Lung (tissue), 12 donors: Measurements from ENCODE around the gene ABCC4. TPM values are rescaled to one million over a fixed set of nuclear protein-coding genes. Genes with fewer than 3 reads are reported as not detected.
"Not testable (repeated sequence)": the region's sequence is repeated elsewhere in the genome, so short reads cannot be mapped to it uniquely, and the experiment has no call there.

ENCODE experiments used
- ATAC-seq: fragments of 200-7000 bp; cut with Tn5 transposase; one replicate; pipeline ENCODE4 v1.9.1; 2020; ENCODE audit warnings: moderate number of reproducible peaks; ENCODE audit not compliant: insufficient read depth, low FRiP score
- DNase-seq, 3 donors: peaks; one replicate each; pipeline ENCODE4 v3.0.0-alpha.2; 2013 to 2017
- H3K27ac ChIP-seq, 2 donors: one replicate each; pipeline ENCODE4 v1.5.1; 2013; ENCODE audit warnings: mild to moderate bottlenecking in 2 of 2, moderate library complexity in 2 of 2, control low read depth in 1 of 2, inconsistent platforms in 1 of 2, low read depth in 1 of 2, low read length in 1 of 2
- H3K27me3 ChIP-seq, 3 donors: one replicate each; pipeline ENCODE4 v1.5.1; 2013; ENCODE audit warnings: low read length in 2 of 3; ENCODE audit not compliant: control insufficient read depth in 3 of 3, insufficient read depth in 3 of 3
- H3K36me3 ChIP-seq, 4 donors: one replicate each; pipeline ENCODE4 v1.5.1; 2013; ENCODE audit warnings: low read length in 4 of 4, mild to moderate bottlenecking in 1 of 4, moderate library complexity in 1 of 4; ENCODE audit not compliant: control insufficient read depth in 4 of 4, insufficient read depth in 4 of 4
- H3K4me1 ChIP-seq, 5 donors: one replicate each; pipeline ENCODE4 v1.5.1; 2013; ENCODE audit warnings: low read length in 5 of 5, mild to moderate bottlenecking in 2 of 5, moderate library complexity in 1 of 5; ENCODE audit not compliant: control insufficient read depth in 5 of 5, insufficient read depth in 5 of 5
- H3K4me3 ChIP-seq: one replicate; pipeline ENCODE4 v1.5.1; 2013; ENCODE audit warnings: mild to moderate bottlenecking, control low read depth, moderate library complexity
- H3K9ac ChIP-seq, 2 donors: one replicate each; pipeline ENCODE4 v1.5.1; 2013; ENCODE audit warnings: low read length in 2 of 2, control low read depth in 1 of 2; ENCODE audit not compliant: insufficient read depth in 1 of 2
- H3K9me3 ChIP-seq, 4 donors: one replicate each; pipeline ENCODE4 v1.5.1; 2013; ENCODE audit warnings: low read length in 3 of 4, mild to moderate bottlenecking in 1 of 4, moderate library complexity in 1 of 4; ENCODE audit not compliant: control insufficient read depth in 4 of 4, insufficient read depth in 3 of 4
- WGBS, 2 donors: extraction: QIAGEN DNeasy Blood & Tissue Kit; methylation state at CpG; one replicate each; pipeline ENCODE4 v1.1.7; 2013; 5-methylcytosine and 5-hydroxymethylcytosine counted together
- polyA plus RNA-seq, 2 donors: library from polyadenylated mRNA; stranded (reverse); fragments of 200-250 nt; gene quantifications; one replicate each; pipeline ENCODE4 v1.2.1, GENCODE V29; 2013
- total RNA-seq, 2 donors: library from RNA; depleted of rRNA in 1 of 2; stranded (reverse); fragments of >200 nt in 1 of 2; gene quantifications; one replicate each; pipeline ENCODE4 v1.2.1, GENCODE V29; 2014 to 2021
- TF ChIP-seq, protein P1 (sequence below): IDR thresholded peaks from 2 replicates; pipeline ENCODE4 v1.5.1; 2012; ENCODE audit warnings: mild to moderate bottlenecking; ENCODE audit errors: control extremely low read depth, extremely low read depth
- donor health status: control.
- donor health status: control.
- donor health status: Bipolar disorder and iron deficiency.
- donor health status: healthy.
- donor health status: DM: yes; HTN: yes; CAD: no.

The ABCC4 gene
- total and polyA plus RNA-seq, 4 donors, result 7.1 to 38.7 (median 20.6) TPM

DNA sequence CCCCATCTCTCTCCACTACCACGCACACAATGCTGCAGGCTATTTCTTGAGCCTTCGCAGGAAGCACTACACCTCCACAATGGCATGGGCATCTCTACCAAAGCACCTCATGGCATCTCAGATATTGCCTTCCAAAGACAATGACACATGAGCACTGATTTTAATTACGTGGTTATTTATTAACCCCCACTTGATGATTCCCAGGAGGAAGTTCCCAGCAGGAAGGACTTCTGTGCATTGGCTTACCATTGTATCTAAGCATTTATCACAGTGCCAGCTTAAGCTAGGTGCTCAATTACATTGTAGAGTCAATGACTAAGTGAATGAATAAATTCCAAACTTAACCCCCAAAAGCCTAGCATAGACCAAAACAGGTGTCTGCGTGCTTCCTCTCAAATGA, 101.4 kb downstream of the ABCC4 start:
- Histone ChIP-seq H3K27me3 (no peaks in the 10 kb centered on the region), H3K4me3 (no peak overlapping the region), H3K9ac (no peak overlapping the region), H3K27ac (no peak overlapping the region), H3K36me3 (peaks cover 0 to 9% (median 2%) of the 10 kb centered on the region in 4 donors), H3K4me1 (peaks cover 0 to 5% (median 0%) of the 10 kb centered on the region in 5 donors), H3K9me3 (no peaks in the 10 kb centered on the region)
- TF ChIP-seq, protein P1, sequence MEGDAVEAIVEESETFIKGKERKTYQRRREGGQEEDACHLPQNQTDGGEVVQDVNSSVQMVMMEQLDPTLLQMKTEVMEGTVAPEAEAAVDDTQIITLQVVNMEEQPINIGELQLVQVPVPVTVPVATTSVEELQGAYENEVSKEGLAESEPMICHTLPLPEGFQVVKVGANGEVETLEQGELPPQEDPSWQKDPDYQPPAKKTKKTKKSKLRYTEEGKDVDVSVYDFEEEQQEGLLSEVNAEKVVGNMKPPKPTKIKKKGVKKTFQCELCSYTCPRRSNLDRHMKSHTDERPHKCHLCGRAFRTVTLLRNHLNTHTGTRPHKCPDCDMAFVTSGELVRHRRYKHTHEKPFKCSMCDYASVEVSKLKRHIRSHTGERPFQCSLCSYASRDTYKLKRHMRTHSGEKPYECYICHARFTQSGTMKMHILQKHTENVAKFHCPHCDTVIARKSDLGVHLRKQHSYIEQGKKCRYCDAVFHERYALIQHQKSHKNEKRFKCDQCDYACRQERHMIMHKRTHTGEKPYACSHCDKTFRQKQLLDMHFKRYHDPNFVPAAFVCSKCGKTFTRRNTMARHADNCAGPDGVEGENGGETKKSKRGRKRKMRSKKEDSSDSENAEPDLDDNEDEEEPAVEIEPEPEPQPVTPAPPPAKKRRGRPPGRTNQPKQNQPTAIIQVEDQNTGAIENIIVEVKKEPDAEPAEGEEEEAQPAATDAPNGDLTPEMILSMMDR, result no peak
- DNase-seq, result no peak
- no peak for ATAC-seq
- 92 to 95% methylated on average over 4 of the region's 4 CpGs for WGBS, 2 donors

DNA sequence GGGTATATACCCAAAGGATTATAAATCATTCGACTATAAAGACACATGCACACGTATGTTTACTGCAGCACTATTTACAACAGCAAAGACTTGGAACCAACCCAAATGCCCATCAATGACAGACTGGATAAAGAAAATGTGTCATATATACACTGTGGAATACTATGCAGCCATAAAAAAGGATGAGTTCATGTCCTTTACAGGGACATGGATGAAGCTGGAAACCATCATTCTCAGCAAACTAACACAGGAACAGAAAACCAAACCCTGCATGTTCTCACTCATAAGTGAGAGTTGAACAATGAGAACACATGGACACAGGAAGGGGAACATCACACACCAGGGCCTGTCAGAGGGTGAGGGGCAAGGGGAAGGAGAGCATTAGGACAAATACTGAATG, 102.6 kb downstream of the ABCC4 start:
- WGBS, 2 donors, result 85 to 95% methylated on average over 2 of the region's 2 CpGs
- H3K36me3 ChIP-seq, H3K9ac ChIP-seq, H3K4me3 ChIP-seq, DNase-seq, H3K27ac ChIP-seq, ATAC-seq, H3K9me3 ChIP-seq, H3K27me3 ChIP-seq: not testable (repeated sequence)
- peaks cover 0 to 10% (median 0%) of the 10 kb centered on the region in 5 donors for H3K4me1 ChIP-seq

GRCh38 chr13:95197548-95197947, 103.7 kb downstream of the ABCC4 start:
- Histone ChIP-seq H3K36me3 (peaks cover 0 to 8% (median 3%) of the 10 kb centered on the region in 4 donors), H3K9ac (no peak overlapping the region), H3K4me1 (peaks cover 0 to 13% (median 0%) of the 10 kb centered on the region in 5 donors), H3K27me3 (no peaks in the 10 kb centered on the region), H3K4me3 (no peak overlapping the region), H3K9me3 (no peaks in the 10 kb centered on the region), H3K27ac (no peak overlapping the region)
- no peak for DNase-seq
- TF ChIP-seq, protein P1, result no peak
- ATAC-seq, result no peak
- 78 to 91% methylated on average over 4 of the region's 4 CpGs for WGBS, 2 donors

DNA sequence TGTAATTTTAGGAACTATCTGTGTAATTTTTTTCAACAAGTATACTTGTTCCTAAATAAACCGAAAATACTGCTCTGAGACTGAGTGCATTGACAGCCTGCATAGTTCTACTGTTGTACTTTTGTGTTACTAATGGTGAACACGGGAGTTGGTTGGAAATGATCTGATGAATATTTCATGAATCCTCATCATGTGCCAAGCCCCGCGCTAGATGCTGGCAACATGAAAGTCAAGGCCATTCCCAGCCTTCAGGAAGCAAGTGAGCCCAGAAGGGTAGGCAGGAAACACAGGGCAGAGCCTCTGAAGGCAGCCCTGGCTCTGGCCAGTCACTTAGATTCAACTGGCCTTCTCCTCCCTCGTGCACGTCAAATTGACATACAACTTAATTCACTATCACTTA, 106.1 kb downstream of the ABCC4 start:
- H3K27ac ChIP-seq, result no peak overlapping the region
- TF ChIP-seq, protein P1, result no peak
- H3K27me3 ChIP-seq, result no peaks in the 10 kb centered on the region
- peak in 1 of 3 donors; percentile 8 for DNase-seq
- no peak overlapping the region for H3K9ac ChIP-seq
- no peaks in the 10 kb centered on the region for H3K9me3 ChIP-seq
- 80 to 91% methylated on average over 6 of the region's 6 CpGs for WGBS, 2 donors
- H3K4me3 ChIP-seq, result no peak overlapping the region
- no peak for ATAC-seq
- peaks cover 0 to 22% (median 0%) of the 10 kb centered on the region in 5 donors for H3K4me1 ChIP-seq
- peaks cover 0 to 10% (median 3%) of the 10 kb centered on the region in 4 donors for H3K36me3 ChIP-seq
